ENCODE data around the gene TOM1L2. TPM values are rescaled to one million over a fixed set of nuclear protein-coding genes. Genes with fewer than 3 reads are reported as not detected.
A peak's percentile ranks its signal among the peaks of the same experiment; 100 is the strongest.

TOM1L2 gene
- total RNA-seq, 1 donor from 2014 or later, result 100 TPM

DNA sequence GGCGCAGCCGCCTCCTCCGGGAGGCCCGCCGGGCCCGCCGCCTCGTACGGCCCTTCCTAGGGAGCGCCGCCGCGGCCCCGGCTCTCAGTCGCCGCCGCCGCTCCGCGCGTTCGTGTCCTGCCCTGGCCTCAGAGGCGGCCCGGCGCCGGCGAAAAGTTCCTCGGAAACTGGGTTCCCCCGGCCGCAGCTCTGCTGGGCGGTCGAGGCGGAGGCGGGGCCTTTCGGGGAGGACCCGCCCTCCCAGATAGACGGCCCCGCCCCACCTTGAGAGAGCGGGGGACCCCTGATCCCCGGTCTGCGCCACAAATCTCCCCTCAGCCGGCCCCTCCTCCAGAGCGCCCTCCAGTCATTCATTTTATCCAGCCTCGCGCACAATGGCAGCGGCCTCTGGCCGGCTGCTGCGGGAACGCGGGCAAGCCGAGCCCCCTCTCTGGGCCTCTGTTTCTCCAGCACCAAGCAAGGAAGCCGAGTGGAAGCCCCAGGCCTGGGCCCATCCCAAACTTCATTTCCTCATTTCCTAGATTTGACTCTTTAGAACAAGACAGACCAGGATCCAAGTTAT is 135.3 kb downstream of the TOM1L2 start, which contains the start of gene SREBF1:
Gene SREBF1 (minus strand): TSS at position 169 of the 562 bp plus-strand sequence. CDS start 169 bp downstream, outside the sequence.
- peak; percentile 77 for DNase-seq (ENCODE audit: low read depth)

GRCh38 chr17:17836250-17836817 is 135.9 kb downstream of the TOM1L2 start:
- DNase-seq (ENCODE audit: low read depth), result peak; percentile 98

DNA sequence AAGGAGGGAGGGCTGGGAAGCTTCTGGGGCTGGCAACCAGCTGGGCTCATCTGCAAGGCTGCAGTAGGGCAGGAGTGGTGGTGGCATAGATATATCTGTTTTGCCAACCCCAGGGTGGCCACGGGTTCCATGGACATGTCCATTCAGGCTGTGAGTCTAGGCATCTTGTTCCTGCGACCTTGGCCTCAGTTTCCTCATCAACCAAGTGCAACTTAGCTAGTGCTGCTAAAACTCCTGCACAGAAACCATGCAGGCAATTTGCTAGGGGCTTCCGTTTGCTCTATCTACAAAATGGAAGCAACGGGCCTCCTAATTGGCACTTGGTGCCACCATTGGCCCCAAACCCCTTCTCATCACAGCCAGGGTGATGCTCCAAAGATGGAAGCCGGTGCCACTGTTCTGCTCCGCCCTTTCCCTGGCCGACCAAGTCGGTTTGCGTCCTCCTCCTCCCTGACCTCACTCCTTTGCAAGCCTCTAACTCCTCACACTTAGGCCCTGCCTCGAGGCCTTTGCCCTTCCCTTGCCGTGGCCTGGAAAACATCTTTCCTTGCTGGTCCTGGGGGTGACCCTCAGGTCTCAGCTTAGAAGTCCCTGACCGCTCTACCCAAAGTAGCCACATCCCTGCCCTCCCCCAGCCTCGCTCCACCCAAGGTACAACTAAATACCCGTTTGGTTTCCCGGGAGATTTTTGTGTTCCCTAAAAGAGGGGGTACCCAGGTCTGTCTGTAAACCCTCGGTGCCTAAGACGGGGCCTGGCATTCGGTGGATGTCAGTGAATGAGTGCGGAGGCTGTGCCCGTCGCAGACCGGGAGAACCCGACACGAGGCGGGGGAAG is 136.6 kb downstream of the TOM1L2 start:
- no peak for DNase-seq (ENCODE audit: low read depth)

GRCh38 chr17:17834974-17835373 is 137.2 kb downstream of the TOM1L2 start:
- DNase-seq (ENCODE audit: low read depth), result no peak

GRCh38 chr17:17833658-17834357 is 138.4 kb downstream of the TOM1L2 start:
- DNase-seq (ENCODE audit: low read depth), result no peak

DNA sequence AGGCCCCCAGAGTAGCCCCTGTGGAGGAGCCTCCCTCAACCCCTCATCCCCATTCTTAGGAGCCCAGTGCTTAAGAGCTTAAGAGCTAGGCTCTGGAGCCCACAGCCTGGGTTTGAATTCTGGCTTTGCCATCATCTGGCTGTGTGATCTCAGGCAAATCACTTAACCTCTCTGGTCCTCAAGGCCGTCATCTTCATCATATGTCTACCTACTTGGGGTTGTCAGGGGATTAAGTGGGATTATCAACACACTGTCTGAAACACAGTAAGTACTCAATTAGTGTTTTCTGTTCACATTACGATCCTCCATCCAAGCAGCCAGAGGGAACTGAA is 140.2 kb downstream of the TOM1L2 start:
- no peak for DNase-seq (ENCODE audit: low read depth)

GRCh38 chr17:17831208-17832031 is 140.8 kb downstream of the TOM1L2 start:
- DNase-seq (ENCODE audit: low read depth), result no peak

DNA sequence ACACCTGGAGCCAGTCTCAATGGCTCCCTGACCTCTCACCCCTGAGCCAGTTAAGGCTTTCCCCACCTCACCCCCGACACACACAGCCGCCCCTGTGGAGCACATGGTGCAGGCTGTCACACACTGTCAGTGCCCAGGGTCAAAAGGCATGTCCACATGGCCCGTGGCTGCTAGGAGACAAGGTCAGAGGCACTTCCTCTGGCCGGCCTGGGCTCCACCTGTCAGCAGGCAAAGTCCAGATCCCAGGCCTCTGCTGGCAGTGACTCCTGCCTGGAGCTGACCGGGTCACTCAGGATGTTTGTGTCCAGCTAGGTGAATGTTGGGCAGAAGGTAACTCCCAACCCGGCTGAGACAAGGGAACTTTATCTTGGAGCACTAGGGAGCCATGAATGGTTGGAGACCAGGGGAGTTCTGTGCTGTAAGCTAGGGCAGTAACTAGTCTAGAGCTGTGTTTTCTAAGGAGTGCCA is 141.4 kb downstream of the TOM1L2 start:
- no peak for DNase-seq (ENCODE audit: low read depth)

GRCh38 chr17:17830269-17830567 is 142.0 kb downstream of the TOM1L2 start:
- no peak for DNase-seq (ENCODE audit: low read depth)

- no peak for DNase-seq (ENCODE audit: low read depth)
These were observed 144.2 kb downstream of the TOM1L2 start for GRCh38 chr17:17827826-17828621.

DNA sequence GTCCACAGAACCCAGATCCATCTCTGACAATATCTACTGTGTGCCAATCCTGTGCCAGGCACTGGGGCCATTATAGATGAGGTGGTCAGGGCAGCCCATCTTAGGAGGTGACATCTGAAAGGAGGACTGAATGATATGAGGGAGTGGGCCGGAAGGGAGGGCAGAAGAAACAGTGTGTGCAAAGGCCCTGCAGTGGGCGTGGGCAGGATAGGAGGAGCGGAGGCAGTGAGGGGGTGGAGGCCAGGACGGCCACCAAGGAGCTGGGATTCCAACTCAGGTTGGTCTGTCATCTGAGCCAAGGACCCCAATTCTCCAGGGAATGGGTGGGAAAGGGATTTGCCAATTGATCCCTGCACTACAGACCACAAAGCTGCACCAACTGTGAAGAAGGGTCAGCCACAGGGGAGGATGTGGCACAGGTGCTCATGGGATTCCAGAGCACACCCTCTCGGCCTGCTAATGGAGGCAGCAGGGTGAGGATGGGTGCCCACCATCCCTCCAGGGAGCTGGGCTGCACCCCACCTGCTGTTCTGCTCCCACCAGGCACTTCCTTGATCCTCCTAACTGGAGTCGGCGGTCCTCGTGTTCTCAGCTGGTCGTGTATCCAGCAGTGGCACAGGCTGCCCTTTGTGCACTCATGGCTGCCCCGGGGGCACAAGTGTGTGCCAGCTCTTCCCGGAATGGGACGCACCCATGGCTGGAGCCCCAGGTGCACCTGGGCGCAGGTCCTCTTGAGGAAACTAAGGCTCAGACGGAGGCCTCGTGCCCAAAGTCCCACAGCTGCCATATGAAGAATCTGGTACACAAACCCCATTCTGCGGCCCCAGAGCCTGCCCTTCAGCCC is 145.0 kb downstream of the TOM1L2 start:
- DNase-seq (ENCODE audit: low read depth), result peak; percentile 55

GRCh38 chr17:17826342-17826713 is 145.9 kb downstream of the TOM1L2 start:
- DNase-seq (ENCODE audit: low read depth), result no peak

DNA sequence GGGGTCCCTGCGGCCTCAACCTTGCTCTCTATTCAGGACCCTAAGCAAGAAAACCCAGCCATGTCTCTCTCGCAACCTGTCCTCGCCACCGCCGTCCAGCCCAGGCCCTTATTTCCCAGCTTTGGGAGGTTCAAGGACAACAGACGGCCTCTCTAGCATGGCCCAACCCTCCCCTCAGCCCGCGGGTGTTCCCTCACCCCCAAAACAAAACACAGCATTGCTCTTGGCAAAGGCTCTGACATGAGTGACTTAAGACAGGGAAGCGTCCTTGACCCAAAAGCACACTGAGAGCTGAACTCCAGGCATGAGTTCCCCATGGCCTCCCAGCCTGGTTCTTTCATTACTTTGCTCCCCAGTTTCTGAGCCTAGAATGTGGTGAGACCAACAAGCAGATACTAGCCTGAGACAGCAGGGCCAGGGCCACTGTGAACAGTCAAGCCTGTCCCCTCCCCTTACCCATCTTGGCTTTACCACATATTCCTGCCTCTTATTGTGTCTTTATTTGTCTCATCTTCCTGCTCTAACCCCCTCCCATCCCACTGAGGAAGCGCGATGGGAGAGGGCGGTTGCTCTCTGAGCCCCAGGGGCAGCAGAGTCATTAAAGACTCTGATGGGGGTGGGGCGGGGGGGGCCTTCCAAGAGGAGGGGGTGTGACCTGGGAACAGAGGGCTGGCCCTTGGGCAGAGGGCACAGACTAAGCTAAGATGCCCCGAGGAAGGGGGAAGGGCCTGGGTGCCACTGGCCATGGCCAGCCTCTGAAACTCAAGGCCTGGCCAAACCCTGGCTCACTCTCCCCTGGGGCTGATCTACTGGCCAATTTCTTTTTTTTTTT is 147.2 kb downstream of the TOM1L2 start:
- DNase-seq (ENCODE audit: low read depth), result no peak

DNA sequence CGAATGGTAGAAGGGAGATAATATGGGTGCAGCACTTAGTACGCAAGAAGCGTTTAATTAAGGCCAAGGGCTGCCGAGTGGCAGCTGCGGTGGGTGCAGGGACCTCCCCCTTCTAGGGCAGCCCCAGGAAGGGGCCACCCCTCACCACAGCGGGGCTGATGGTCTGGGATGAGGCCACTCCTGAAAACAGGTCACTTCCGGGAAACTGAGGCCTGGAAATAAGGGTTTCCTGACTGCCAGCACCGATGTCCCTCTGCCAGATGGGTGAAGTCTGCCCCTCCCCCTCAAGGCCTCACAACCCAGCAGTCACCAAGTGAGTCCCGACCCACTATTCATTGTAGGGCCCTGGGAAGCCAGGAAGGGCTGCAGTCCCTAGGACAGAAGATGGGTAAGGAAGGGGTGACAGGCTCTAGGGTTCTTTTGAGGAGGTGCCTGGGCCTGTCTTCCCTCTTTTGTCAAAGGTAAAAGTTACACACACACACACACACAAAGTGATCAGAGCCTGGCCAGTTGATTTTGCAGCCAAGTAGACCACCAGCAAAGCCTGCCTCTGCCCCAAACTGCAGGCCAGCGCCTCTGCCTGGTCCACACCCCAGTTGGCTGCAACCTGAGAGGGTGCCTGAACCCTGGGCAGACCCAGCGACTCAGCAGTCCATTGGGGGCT is 147.9 kb downstream of the TOM1L2 start:
- DNase-seq (ENCODE audit: low read depth), result no peak

DNA sequence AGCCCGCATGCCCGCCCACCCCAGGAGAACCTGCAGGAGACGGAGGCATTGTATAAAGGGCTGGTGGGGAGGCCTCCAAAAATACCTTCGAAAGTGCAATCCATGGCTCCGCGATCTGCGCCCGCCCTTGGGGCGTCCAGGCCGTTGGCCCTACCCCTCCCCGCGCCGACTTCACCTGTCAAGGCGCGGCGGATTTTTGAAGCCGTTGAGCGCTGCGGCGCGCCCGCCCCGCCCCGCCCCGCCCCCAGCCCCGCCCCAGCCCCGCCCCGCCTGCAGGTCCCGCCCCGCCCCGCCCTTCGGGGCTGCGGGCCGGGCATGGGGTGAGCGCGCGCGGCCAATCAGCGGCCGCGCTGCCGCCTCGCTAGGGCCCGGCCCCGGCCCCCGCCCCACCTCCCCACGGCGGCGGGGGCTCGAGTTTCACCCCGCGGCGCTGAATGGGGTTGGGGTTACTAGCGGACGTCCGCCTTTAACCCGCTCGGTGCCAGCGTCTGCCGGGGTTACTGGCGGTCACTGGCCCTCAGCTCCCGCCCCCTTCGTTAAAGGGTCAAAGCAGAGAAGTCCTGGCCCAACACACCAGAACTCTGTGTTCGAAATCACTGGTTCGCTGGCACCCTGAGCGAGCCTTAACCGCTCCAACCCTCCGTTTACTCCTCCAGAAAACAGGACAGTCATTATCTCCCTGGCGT is 148.6 kb downstream of the TOM1L2 start:
- DNase-seq (ENCODE audit: low read depth), result peak; percentile 93

GRCh38 chr17:17822616-17823015 is 149.6 kb downstream of the TOM1L2 start:
- DNase-seq (ENCODE audit: low read depth), result no peak

- peak; percentile 86 for DNase-seq (ENCODE audit: low read depth)
These were observed 150.0 kb downstream of the TOM1L2 start for GRCh38 chr17:17822189-17822588.
